ENCODE results near the gene PLAU. TPM values are rescaled to one million over a fixed set of nuclear protein-coding genes. Genes with fewer than 3 reads are reported as not detected.

Gene PLAU
- total and polyA plus RNA-seq, 2 of the 13 experiments (the other 11 are each of a cell fraction or from before 2014, with no cell fraction given), result 0.45 to 11.2 TPM

- TF ChIP-seq YEATS4 (CRISPR knock-in tag; IDR thresholded peaks at IDR 0.05; ENCODE audit: borderline replicate concordance) (peak; percentile 56; the same call in 1 of the 2 replicates), ZNF766 (CRISPR knock-in tag; IDR thresholded peaks at IDR 0.05; ENCODE audit: borderline replicate concordance) (no peak), ZGPAT (CRISPR knock-in tag; IDR thresholded peaks at IDR 0.05) (peak; percentile 31; the same call in 1 of the 2 replicates), ZNF224 (CRISPR knock-in tag; IDR thresholded peaks at IDR 0.05) (no peak), NCOA5 (CRISPR knock-in tag; IDR thresholded peaks at IDR 0.05) (no peak), STAT6 (CRISPR knock-in tag; IDR thresholded peaks at IDR 0.05; ENCODE audit: borderline replicate concordance) (no peak), FOXA1 (IDR thresholded peaks at IDR 0.05) (no peak), FOXA1 (CRISPR knock-in tag; IDR thresholded peaks at IDR 0.05) (no peak), RXRB (CRISPR knock-in tag; IDR thresholded peaks at IDR 0.05; ENCODE audit: borderline replicate concordance) (0 out of 2 replicates have a peak, but pooled peaks have one; percentile 9), TOPORS (CRISPR knock-in tag; IDR thresholded peaks at IDR 0.05) (no peak), PRDM10 (CRISPR knock-in tag; IDR thresholded peaks at IDR 0.05; ENCODE audit: low read depth) (no peak), HNF4G (IDR thresholded peaks at IDR 0.05; ENCODE audit: borderline replicate concordance, low read depth, low read length) (no peak), HNF4G (CRISPR knock-in tag; IDR thresholded peaks at IDR 0.05; ENCODE audit: borderline replicate concordance, low read depth) (no peak)
- TF ChIP-seq, protein P1, sequence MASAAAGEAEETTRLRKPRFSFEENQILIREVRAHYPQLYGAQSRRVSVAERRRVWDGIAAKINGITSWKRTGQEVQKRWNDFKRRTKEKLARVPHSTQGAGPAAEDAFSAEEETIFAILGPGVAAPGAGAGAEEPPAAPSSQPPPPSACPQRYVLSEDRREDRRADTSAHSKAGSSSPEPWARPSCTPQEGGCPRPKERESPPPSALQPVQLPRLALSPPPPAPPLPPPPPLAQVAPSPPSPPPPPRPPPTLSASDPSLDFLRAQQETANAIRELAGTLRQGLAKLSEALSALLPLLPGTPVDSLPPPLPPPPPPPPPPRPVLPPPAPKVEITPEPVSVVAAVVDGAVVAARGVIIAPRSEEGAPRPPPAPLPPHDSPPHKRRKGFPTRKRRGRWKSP (CRISPR knock-in tag; IDR thresholded peaks at IDR 0.05), result 0 out of 2 replicates have a peak, but pooled peaks have one; percentile 37
- TF ChIP-seq, protein P2, sequence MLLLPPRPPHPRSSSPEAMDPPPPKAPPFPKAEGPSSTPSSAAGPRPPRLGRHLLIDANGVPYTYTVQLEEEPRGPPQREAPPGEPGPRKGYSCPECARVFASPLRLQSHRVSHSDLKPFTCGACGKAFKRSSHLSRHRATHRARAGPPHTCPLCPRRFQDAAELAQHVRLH (CRISPR knock-in tag; IDR thresholded peaks at IDR 0.05; ENCODE audit: borderline replicate concordance, low read depth), result no peak
- TF ChIP-seq, protein P3, sequence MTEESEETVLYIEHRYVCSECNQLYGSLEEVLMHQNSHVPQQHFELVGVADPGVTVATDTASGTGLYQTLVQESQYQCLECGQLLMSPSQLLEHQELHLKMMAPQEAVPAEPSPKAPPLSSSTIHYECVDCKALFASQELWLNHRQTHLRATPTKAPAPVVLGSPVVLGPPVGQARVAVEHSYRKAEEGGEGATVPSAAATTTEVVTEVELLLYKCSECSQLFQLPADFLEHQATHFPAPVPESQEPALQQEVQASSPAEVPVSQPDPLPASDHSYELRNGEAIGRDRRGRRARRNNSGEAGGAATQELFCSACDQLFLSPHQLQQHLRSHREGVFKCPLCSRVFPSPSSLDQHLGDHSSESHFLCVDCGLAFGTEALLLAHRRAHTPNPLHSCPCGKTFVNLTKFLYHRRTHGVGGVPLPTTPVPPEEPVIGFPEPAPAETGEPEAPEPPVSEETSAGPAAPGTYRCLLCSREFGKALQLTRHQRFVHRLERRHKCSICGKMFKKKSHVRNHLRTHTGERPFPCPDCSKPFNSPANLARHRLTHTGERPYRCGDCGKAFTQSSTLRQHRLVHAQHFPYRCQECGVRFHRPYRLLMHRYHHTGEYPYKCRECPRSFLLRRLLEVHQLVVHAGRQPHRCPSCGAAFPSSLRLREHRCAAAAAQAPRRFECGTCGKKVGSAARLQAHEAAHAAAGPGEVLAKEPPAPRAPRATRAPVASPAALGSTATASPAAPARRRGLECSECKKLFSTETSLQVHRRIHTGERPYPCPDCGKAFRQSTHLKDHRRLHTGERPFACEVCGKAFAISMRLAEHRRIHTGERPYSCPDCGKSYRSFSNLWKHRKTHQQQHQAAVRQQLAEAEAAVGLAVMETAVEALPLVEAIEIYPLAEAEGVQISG (CRISPR knock-in tag; IDR thresholded peaks at IDR 0.05), result peak; percentile 34; the same call in 1 of the 2 replicates
These were observed 36.4 kb upstream of the PLAU start, which contains the start of gene CAMK2G (continued) for GRCh38 chr10:73874267-73875138.
